Epidermal melanocyte (primary cell): Measurements from ENCODE around the gene DDAH1.

Experiments
- DNase-seq: peaks from one replicate; pipeline ENCODE4 v3.0.0; 2011; ENCODE audit warnings: low spot score; ENCODE audit not compliant: insufficient read length

Gene DDAH1

DNA sequence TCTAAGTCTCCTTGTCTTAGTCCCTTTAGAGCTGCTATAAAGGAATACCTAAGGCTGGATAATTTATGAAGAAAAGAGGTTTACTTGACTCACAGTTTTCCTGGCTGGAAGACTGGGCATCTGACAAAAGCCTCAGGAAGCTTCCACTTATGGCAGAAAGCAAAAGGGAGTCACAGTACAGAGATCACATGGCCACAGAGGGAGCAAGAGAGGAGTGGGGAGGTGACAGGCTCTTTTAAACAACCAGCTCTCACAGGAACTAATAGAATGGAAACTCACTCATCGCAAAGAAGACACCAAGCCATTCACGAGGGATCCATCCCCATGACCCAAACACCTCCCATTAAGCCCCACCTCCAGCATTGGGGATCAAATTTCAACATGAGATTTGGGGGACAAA, 68.8 kb downstream of the DDAH1 start:
- no peak for DNase-seq

DNA sequence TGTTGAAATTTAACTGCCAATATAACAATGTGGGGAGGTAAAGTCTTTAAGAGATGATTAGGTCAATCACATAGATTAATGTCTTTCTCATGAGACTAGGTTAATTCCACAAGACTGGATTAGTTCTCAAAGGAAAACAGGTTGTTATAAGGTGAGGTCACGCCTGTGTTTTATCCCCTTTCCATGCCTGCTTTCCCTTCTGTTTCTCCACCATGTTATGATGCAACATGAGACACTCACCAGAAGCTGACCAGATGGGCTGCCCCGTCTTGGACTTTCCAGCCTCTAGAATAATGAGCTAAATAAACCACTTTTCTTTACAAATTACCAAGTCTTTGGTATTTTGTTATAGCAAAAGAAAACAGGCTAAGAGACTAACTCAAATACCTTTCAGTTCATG, 70.8 kb downstream of the DDAH1 start:
- DNase-seq, result no peak

DNA sequence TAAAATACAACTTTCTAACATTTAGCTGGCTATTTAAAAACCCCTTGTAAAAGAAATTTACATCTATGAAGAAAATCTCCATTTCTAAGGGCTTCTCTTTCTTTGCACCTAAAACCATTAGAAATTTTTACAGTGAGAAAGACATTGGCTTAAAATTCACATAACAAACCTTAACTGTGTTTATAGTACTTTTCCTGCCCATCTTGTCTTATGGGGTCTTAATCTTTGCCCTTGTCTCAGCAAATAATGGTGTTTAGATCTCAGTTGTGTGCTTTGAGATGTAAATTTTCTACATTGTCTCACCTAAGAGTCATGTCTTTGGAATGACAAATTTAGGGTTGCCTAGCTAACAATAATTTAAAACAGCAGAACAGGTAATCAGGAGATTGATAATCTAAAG, 71.5 kb downstream of the DDAH1 start:
- no peak for DNase-seq

DNA sequence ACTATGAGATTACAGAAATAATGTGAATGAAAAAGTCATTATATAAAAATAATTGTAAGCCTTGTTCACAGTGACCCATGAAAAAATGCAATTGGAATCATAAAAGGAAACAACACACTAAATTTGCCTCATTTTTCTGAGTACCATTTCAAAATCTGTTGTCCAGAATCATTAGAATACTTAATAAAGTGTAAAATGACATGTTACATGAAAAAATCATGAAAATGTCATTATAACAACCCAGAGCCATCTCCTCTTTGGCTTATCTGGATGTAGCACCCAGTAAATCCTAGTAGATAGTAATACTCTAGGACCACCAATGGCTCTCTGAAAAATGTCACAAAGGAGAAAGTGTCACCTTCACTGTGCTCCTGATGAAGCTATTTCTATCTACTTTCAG, 76.5 kb downstream of the DDAH1 start:
- DNase-seq, result no peak

DNA sequence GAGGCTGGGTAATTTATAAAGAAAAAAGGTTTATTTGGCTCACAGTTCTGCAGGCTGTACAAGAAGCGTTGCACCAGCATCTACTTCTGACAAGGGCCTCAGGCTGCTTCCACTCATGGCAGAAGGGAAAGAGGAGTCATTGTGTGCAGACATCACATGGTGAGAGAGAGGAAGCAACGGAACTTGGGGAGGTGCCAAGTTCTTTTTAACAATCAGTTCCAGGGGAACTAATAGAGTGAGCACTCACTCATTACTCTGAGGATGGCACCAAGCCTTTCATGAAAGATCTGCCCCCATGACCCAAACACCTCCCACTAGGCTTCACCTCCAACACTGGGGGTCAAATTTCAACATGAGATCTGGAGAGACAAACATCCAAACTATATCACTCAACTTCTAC, 77.2 kb downstream of the DDAH1 start:
- no peak for DNase-seq

DNA sequence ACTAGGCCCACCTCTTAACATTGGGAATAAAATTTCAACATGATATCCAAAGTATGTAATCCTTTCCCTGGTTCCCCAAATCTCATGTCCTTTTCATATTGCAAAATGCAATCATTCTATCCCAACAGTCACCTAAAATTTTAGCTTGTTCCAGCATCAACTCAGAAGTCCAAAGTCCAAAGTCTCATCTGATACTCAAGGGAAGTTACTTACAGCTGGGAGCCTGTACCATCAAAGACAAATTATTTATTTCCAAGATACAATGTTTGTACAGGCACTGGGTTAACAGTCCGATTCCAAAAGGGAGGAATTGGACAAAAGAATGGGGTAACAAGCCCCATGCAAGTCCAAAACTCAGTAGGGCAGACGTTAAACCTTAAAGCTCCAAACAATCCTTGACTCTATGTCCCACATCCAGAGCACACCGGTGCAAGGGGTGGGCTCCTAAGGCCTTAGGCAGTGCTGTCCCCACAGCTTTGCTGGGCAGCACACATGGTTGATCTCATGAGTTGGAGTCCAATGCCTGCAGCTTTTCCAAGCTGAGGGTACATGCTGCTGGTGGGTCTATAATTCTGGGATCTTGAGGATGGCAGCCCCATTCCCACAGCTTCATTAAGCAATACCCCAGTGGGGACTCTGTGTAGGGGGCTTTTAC, 78.8 kb downstream of the DDAH1 start:
- no peak for DNase-seq

DNA sequence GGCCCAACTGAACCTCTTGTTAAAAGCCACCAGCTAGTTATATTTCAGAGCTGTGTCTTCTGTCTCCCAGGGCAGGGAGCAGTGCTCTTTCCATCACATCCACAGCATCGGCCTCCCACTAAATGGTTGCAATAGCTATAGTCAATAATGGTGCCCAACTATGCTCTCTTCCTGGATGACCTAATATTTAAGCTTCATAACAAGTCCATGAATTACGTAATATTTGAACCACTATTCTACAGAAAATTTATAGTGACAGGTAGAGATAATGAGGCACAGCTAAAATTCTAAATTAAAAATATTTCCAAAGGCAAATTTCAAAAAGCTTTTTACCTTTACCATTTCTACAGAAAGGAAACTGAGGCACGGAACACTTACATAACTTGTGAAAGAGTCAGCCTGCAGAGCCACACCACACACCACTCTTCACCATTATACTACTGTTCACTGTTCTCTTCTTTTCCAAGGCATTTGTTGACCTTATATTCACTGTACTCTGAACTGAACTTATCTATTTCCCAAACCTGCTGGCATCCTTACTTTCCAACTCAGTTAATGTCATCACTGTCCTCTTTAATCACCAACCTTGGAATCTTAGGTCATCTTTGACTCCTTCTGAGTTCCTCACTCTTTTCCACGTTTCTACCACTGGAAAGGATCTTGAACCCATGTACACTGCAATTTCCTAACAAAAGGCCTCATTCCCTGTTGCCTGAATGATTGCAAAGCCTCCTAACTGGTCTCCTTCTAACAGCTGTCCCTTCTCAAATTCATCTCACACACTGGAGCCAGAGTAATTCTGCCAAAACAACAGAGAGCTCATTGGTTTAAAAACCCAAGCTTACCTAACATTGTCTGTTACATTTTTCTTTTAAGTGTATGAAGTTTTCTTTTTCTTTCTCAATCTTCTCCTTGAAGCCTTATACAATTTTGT, 85.5 kb downstream of the DDAH1 start:
- DNase-seq, result no peak

DNA sequence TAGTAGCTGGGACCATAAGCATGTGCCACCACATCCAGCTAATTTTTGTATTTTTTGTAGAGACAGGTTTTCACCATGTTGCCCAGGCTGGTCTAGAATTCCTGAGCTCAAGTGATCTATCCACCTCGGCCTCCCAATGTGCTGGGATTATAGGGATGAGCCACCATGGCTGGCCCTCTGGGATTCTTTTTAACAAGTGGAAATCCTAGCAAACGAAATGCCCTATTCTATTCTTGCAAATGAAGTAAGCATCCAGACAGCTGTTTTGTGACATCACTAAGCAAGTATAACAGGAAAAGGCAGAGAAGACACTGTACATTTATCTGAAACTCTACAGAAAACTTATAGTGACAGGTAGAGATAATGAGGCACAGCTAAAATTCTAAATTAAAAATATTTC, 86.4 kb downstream of the DDAH1 start:
- DNase-seq, result no peak

DNA sequence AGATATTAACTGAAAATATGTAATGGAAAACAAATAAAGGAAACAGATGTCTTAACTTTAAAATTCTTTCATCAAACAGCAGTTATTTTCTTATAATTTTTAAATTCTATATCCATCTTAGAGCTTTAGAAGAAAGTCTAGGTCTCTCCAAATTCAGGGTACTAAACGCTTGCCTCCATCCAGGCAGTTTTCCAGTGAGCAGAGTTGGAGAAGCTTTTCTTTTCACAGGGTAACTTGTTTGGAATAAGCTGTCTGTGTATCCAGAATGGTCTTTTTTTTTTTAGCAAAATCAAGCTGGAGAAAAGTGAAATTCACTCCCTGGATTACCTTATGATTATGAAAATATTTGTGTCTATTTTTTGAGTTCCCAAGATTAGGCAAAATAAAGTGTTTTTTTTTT, 88.6 kb downstream of the DDAH1 start:
- no peak for DNase-seq

DNA sequence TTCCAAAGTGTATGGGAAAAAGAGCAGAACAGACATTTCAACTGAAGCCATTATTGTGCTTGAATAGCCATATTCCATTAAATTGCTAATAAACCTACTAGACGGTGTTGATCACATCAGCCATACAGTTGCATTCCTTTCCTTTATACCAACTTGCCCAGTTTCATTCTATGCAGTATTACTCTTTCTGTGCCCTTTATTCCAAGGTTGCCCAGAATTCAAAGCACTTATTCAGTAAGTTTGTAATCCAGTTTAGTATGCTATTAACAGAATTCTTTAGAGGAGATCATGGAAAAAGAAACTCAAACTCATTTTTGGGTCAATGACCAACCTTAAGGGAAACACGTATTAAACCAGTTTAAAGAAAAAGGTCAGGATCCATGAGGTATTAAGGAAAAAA, 89.5 kb downstream of the DDAH1 start:
- no peak for DNase-seq

DNA sequence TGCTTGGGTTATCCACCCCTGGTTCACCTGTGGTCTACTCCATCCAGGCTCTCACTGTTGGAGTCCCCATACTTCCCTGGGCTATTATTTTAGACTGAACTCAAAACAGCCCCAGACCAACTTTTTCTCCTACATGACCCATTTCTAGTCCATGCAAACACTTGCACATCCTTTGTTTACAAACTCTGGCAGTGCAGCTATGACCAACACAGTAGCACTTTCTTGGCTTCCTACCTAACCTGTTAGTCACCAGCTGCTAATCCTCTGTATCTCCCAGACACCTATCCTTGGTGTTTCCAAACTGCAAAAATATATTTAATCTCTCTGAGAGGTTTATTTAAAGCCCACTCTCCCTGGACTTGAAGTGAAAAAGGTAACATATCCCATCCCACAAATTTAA, 90.8 kb downstream of the DDAH1 start:
- DNase-seq, result no peak

DNA sequence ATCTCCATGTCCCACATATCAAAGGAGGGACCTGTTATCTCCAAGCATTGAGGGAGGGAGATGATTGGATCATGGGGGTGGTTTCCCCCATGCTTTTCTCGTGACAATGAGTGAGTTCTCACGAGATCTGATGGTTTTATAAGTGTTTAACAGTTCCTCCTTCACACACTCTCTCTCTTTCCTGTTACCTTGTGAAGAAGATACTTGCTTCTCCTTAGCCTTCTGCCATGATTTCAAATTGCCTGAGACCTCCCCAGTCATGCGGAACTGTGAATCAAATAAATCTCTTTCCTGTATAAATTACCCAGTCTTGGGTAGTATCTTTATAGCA, 91.6 kb downstream of the DDAH1 start:
- no peak for DNase-seq

DNA sequence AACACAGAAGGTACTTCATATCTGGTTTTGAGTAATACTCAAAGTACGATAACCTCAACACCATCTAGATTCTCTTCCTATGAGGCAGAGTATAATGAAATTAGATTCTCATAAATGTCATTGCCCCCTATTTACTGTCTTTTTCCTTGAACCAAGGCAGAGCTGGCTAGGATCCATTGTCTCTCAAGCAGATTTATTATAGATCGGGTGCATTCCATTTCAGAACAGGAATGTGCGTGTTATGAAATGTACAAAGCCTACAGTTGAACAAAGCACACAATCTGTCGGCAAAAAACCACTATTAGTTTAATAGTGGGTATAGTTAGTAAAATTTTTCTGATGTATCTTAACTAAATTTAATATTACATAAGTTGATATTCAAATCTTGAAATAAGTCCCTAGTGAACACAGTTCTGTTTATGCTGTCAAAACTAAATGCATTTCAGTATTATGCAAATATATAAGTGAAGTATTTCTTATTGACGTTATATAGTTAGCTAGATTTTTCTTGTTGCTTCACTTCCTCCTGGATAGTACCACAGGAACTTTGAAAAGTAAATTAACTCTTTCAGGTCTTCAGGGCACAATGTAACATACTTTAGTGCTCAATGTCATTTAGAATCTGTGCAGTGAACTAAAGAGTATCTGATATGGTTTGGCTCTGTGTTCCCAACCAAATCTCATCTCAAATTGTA, 92.1 kb downstream of the DDAH1 start:
- no peak for DNase-seq

DNA sequence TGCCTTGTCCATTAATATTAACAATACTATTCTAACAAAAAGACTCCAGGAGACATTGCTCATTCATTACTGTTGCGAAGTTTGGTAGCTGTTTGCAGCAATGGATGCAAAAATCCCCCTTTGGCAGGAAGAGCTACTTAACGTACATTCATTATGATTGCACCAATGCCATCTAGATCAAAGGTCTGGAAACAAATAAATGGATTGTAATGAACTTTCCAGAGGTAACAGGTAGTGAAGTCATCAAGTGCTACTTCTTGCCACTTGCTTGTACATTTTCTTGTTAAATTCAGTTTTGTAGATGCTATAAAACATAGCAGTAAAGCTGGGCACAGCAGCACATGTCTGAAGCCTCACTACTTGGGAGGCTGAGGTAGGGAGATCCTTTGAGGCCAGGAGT, 93.9 kb downstream of the DDAH1 start:
- no peak for DNase-seq

DNA sequence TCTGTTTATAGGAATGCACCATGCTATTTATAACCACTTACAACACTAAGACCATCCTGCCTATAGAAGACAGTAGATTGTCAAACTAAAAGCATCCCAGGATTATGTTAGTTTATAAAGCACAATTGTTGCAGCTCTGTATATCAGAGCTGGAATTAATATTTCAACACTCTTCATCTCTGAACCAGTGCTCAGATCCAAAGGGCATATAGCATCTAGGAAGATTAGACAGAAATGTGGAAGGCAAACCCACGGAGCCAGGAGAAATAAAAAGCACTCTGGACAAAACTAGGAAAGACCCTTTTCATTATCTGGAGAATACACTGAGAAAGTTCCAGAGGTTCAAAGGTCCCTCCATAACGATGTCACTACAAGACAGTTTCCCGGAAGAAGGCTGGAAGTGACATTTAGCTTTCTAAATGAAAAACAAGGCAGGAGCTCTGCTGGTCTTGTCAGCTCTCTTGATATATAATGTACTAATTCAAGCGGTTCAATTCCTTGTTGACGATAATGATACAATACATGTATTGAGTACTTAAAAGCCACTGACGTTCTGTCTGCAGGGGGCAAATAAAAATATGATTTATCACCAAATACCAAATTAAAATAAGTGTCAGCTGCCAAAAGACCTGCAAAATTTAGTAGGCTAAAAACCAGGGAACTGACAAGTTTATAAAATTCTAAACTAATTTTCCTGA, 96.7 kb downstream of the DDAH1 start:
- no peak for DNase-seq

DNA sequence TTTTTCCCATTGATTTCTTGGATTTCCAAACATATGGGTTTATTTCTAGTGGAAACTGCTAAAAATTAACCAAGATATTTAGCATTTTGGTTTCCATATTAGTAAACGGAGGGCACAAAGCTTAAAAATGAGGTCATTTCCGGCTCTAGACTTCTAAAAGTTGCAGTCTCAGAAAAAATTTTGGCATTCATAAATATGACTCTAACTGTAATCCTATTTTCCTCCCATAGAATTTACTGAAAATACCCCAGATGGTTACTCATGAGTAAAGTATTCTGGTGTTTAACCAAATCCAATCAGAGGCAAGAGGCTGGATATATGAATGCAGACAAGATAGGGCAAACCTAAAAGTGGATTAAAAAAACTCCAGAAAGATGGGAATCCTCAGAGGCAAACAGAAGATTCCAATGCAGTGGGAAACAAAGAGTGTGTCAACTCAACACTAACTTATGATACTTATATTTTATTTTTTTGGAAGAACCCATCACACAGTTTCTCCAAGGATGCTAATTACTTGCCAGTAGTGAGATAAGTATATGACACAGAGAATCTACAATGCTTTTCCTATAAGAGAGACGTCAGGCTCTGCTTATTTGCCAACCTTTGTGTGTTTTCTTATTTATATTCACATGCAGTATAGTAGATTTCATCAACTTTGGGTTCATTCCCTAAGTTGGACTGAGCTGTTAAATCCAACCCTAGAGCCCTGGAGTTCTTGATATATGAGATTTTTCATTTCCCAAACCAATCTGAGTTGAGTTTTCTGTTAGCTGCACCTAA, 98.4 kb downstream of the DDAH1 start:
- no peak for DNase-seq

DNA sequence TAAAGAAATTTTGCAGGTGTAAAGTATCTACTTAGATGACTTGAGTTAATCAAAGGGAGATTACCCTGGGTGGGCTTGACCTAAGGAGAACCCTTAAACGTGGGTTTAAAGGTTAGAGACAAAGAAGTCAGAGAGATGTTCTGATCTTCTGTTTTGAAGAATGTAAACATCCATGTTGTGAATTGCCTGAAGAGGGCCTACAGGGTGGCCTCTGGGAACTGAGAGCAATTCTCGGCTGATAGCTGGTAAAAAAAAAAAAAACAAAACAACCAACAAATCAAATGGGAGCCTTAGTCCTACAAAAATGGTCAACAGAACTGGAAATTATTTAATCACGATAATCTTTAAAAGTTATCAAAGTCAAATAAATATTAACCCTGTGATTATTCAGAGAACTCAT, 99.1 kb downstream of the DDAH1 start:
- DNase-seq, result no peak

DNA sequence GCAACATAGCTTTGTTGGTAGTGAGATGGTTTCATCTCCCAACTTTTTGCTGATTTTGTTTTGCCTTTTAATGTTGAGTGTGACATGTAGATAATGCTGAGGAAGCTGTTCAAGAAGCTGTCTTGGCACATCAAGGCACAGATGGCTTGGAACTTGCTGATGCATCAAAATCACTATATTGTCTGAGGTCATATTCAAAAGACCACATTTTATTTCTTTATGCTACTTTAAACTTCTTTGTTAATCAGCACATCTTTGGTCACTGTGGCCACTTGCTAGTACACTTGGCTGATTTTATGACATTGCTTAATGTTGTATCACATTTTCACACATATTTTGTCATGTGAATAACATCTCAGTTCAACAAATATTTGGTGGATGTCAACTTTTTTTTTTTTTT, 101.4 kb downstream of the DDAH1 start:
- no peak for DNase-seq

DNA sequence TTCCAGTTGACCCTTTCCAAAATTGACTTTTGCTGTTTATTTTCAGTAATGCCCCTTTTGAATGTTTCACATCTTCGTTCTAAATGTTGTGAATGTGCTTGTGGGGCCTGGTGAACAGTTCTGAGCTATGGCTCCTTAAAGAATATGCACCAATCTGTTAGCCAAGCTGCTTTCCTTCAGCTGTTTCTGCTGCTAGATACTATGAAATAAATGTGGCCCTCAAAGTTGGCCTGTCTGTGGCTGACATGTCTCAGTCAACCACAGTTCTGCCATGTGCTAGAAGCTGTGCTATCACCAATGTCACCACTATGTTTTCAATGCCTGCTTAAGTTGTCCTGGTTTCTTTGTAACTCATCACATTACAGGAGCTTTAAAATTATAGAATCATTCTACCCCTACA, 101.9 kb downstream of the DDAH1 start:
- DNase-seq, result no peak

DNA sequence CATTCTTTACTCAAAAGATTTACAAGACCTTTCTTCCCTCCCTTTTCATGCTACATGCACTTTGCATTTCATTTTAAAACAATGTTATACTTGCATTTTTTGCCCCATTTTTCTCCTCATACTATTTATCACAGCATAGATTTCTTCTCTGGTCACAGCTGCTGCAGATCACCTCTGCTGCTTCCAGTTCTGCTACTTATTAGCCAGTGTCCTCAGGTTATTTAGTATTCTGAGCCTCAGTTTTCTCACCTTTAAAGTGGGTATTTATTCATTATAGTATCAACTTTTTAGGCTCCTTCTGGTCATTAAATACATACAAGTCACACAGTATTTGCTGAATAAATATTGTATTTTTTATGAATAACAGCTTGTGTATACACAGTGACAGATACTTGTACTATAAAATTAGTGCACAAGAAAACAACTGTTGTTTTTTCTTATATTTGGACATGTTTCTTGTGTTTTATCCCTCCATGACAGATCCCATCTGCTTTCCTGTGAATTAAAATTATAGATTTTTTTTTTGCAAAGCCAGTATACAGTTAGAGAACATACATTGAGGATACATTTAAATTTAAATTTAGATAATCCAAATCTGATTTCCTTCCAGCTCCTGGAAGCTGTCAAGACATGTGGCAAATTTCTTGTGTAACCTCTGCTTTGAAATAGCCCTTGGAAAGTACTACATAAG, 103.2 kb downstream of the DDAH1 start:
- no peak for DNase-seq
